GM04503 (cell line): ENCODE results near the gene OTOP2.

Source experiments
- DNase-seq: peaks from one replicate; pipeline ENCODE4 v3.0.0-alpha.2; 2012; ENCODE audit warnings: low read depth

Gene OTOP2

GRCh38 chr17:74924250-74924948 lies at the start of gene OTOP2:
Gene OTOP2, plus strand, starts transcription at chr17:74924273. Its CDS starts 360 bp downstream, at chr17:74924633.
- no peak for DNase-seq

- no peak for DNase-seq
Measured at GRCh38 chr17:74874615-74875037, 49.4 kb upstream of the OTOP2 start.

GRCh38 chr17:74875155-74875976 lies 48.7 kb upstream of the OTOP2 start:
- no peak for DNase-seq

GRCh38 chr17:74875977-74876593 lies 48.0 kb upstream of the OTOP2 start:
- DNase-seq = no peak

- no peak for DNase-seq
Measured at GRCh38 chr17:74877592-74878548, 46.2 kb upstream of the OTOP2 start.

GRCh38 chr17:74878658-74879057 lies 45.4 kb upstream of the OTOP2 start:
- DNase-seq = no peak

GRCh38 chr17:74879308-74879707 lies 44.8 kb upstream of the OTOP2 start:
- DNase-seq = no peak

GRCh38 chr17:74881073-74881472 lies 43.0 kb upstream of the OTOP2 start:
- no peak for DNase-seq

- no peak for DNase-seq
Measured at GRCh38 chr17:74882517-74883240, 41.4 kb upstream of the OTOP2 start.

GRCh38 chr17:74883241-74883745 lies 40.8 kb upstream of the OTOP2 start:
- DNase-seq = no peak

GRCh38 chr17:74888469-74888868 lies 35.6 kb upstream of the OTOP2 start:
- DNase-seq = no peak

- DNase-seq = no peak
Measured at GRCh38 chr17:74890554-74890953, 33.5 kb upstream of the OTOP2 start.

GRCh38 chr17:74892013-74892841 lies 31.8 kb upstream of the OTOP2 start:
- no peak for DNase-seq

- DNase-seq = no peak
Measured at GRCh38 chr17:74892974-74893911, 30.8 kb upstream of the OTOP2 start, which contains the start of gene FADS6. Gene FADS6, minus strand, starts transcription at chr17:74893633. Its CDS starts 38 bp downstream, at chr17:74893595.

GRCh38 chr17:74893936-74894671 lies 30.0 kb upstream of the OTOP2 start:
- DNase-seq = no peak

- no peak for DNase-seq
Measured at GRCh38 chr17:74898376-74898946, 25.6 kb upstream of the OTOP2 start.

- no peak for DNase-seq
Measured at GRCh38 chr17:74900208-74900607, 23.9 kb upstream of the OTOP2 start.
